Measurements from ENCODE around the gene ARNT2.
A peak's percentile ranks its signal among the peaks of the same experiment; 100 is the strongest.

ARNT2 gene

DNA sequence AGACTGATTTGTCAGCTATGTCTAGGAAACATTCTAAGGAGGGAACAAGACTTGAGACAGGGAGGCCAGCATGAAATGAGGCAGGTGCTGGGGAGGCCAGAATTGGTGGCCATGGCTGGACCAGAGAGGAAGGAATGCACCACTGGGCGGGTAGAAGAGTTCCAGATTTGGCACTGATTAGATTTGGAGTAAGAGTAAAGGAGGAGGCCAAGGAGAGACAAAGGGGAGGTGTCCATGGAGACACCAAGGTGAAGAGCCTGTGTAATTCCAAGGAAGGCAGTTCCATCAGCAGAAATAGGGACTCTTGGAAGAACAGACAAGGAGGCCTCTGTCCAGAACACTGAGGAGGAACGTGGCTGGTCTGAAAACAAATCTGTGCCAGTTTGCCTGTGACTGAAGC, 1.8 kb downstream of the ARNT2 start:
- DNase-seq (ENCODE audit: low read depth in 2 of 2) = no peak

DNA sequence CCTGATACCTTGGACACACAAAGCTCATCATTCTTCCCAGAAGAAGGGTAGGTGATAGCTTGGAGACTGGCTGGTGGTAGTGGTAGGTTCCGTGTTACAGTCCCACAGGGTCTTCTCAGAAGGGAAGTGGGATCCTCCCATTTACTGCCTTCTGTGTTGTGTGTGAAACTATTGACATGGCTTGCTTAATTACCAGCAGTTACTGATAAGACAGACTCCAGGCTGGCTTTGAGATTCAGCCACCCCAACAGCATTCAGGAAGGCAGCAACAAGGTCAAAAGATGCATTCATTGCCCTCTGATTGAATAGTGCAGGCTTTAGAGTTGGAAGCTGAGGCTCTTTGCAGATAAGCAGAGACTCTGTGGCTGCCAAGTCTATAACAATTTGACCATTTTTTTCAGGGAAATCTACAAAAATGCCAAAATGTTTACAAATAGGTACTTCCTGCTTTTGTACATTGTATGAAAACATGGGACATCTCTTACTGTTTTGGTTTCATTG, 7.7 kb downstream of the ARNT2 start:
- no peak for DNase-seq (ENCODE audit: low read depth in 2 of 2)

DNA sequence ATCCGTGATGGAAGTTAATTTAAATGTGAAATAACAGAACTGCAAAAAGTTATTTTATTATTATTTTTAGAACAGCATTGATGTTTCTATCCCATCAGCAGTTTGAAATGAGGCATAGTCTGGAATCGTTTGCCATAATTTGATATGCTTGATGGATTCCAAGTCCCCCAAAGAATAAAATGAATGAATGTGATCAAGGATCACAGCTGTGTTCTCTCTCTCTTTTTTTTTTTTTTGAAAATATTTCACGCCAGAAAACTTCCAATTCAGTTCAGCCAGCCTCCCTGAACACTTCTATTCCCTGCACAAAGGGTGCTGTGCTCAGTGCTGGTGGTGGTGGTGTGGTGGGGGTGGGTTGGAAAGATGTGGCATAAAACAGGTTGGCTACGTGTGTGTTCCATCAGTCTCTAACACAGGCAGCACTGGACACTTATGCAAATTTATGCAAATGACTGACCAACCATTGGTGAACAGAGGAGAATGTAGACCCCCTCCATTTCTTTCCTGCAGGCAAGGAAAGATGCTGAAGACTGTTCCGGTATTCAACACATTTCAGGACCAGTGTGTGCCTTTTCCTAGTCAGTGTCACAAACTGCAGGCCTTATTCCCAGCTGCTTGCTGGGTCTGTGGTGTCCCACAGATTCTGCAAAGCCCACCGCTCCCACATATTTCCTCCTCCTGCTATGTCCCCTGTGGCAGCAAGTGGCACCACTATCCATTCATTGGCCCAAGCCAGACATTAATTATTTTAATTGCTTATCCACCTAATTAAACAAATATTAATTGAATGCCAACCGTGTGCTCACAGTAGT, 10.6 kb downstream of the ARNT2 start:
- no peak for DNase-seq (ENCODE audit: low read depth in 2 of 2)

DNA sequence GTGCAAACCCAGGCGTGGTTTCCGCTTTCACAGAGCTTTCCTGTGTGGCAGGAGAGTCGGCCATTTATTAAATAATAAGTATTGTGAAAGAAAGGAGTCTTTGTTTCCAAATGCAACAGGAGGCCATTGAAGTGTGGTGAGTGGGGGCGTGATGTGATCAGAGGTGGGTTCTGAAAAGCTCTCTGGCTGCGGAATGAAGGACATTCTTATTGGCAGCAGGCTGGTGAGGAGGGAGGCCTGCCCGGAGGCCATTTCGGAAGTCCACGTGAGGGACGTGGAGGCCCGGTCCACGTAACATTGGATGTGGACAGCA, 11.1 kb downstream of the ARNT2 start:
- no peak for DNase-seq (ENCODE audit: low read depth in 2 of 2)

GRCh38 chr15:80416702-80417101, 12.5 kb downstream of the ARNT2 start:
- DNase-seq (ENCODE audit: low read depth in 2 of 2) = no peak

- no peak for DNase-seq (ENCODE audit: low read depth in 2 of 2)
Observed at GRCh38 chr15:80418892-80419537, 14.8 kb downstream of the ARNT2 start.

GRCh38 chr15:80419546-80419945, 15.4 kb downstream of the ARNT2 start:
- DNase-seq (ENCODE audit: low read depth in 2 of 2) = no peak

GRCh38 chr15:80420658-80421057, 16.5 kb downstream of the ARNT2 start:
- DNase-seq (ENCODE audit: low read depth in 2 of 2) = no peak

- no peak for DNase-seq (ENCODE audit: low read depth in 2 of 2)
Observed at GRCh38 chr15:80423215-80423614, 19.0 kb downstream of the ARNT2 start.

DNA sequence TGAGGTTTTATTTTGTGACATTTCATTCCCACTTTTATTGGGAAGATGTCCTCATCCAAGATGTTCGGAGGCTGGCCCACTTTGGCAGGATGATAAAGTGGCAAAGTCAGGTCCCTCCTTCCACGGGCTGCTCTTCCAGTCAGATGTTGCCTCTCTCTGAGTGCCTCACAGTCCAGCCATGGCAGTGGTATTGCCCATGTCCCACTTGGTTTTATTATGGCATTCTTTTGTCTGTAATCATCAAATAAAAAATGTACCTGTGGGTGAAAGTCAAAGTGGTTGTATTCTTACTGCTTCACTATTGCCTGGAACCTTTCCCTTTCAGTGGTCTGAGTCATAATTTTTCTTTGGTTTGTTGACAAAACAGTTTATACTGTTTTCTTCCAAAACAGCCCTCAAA, 20.2 kb downstream of the ARNT2 start:
- DNase-seq (ENCODE audit: low read depth in 2 of 2) = no peak

- no peak for DNase-seq (ENCODE audit: low read depth in 2 of 2)
Observed at GRCh38 chr15:80426316-80426715, 22.1 kb downstream of the ARNT2 start.

GRCh38 chr15:80429964-80430363, 25.8 kb downstream of the ARNT2 start:
- no peak for DNase-seq (ENCODE audit: low read depth in 2 of 2)

- DNase-seq (ENCODE audit: low read depth in 2 of 2) = no peak
Observed at GRCh38 chr15:80431635-80432344, 27.6 kb downstream of the ARNT2 start.

DNA sequence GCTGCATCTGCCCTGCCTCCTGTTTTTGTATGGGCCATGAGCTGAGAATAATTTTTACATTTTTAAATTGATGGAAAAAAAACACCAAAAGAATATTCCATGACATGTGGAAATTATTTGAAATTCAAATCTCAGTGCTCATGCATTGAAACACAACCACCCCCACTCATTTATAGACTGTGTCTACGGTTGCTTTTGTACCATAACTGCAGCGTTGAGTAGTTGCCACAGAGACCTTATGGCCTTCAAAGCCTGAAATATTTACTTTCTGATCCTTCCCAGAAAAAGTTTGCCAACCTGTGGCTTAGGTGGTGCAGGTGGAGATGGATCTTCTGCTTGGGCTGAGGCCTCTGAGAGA, 28.1 kb downstream of the ARNT2 start:
- DNase-seq (ENCODE audit: low read depth in 2 of 2) = no peak

DNA sequence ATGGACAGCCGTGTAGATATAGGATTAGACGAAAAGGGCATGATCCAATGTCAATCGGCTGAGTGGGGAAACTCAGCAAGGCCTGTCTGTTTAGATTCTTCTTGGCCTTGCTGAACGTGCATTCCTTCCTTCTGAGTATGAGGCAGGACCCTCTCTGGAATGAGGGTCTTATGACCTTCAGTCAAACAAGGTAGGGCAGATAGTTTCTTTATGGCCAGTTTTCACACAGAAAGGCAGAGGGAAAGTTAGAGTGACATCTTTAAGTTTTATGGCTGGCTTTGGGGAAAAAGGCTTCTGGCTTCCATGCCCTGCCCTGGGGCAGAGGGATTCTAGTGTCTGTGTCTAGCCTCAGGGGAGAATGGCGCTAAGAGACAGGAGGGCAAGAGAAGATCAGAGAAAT, 29.7 kb downstream of the ARNT2 start:
- no peak for DNase-seq (ENCODE audit: low read depth in 2 of 2)

GRCh38 chr15:80434926-80435720, 30.9 kb downstream of the ARNT2 start:
- no peak for DNase-seq (ENCODE audit: low read depth in 2 of 2)

DNA sequence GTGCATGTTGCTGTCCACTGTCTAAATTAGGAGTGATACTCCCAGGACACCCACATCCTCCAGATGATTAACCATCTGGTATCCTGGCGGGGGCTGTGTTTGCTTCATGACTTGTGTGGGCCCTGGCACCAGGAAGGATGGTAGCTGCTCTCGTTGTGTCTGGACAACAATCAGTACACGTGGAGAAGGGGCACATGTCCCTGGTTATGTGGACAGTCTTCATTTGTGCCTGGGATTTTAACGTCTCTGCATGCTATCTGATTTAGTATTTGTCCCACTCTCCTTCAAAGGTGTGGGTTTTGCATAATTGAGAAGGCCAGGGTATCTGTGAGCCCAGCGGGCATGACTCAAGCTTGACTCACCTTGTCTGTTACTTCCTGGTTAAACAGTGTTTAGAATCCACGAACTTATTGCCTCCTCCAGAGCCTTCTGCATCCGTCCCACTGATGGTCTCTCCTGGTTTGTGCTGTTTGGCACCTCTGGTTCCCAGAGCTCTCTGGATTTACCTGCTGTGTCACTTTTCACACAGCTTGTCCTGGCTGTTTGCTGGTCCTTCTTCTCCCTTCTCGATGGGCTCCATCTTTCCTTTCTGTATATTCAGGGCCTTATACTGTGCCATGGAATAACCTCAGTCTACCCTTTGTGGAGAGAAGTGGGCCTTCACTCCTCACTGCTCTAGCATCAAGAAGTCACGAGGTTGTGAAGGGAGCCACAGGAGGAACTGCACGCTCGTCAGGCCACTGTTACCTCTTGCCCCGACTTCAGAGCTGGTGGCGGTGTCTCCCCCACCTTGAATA, 32.5 kb downstream of the ARNT2 start:
- DNase-seq (ENCODE audit: low read depth in 2 of 2) = peak in 1 of 2 donors; percentile 7

DNA sequence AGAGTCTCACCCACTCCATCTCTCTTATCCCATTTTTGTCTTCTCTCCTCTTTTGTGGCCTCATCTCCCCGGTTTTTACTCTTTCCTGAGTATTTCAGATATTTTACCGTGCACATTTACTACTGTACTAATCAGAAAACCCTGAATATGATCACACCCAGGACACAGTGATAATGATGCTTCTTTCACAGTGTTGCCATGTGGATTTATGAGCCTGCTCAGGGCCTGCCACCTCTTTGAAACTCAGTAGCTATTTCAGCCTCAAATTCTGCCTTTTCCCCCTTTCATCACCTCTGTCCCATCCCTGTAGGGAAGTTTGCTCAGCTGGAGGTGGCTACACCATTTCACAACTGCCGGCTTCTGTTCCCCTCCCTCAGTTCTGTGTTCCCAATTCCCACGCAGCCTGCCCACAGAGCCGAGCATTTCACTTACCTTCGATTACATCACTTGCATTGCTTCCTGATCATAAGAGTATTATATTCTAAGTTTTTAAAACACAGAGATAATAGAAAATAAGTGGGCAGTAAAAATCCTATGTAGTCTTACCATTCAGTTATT, 33.2 kb downstream of the ARNT2 start:
- no peak for DNase-seq (ENCODE audit: low read depth in 2 of 2)

DNA sequence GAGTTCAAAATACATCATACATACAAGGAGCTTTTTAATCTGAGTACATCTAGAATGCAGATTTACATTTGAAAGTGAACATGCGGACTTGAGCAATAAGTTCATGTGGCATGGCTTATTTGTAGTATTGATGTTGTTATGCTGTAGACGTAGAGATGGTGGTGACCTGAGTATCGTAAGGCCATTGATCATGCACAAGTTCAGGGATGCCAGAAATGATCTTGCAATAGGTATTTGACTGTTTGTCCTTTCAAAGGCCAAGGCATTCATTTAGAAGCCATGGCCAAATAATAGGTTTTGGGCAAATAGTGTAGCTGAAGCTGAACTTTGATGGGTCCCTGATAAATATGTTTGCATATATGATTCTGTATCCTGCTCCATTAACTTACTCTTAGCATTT, 35.0 kb downstream of the ARNT2 start:
- no peak for DNase-seq (ENCODE audit: low read depth in 2 of 2)

DNA sequence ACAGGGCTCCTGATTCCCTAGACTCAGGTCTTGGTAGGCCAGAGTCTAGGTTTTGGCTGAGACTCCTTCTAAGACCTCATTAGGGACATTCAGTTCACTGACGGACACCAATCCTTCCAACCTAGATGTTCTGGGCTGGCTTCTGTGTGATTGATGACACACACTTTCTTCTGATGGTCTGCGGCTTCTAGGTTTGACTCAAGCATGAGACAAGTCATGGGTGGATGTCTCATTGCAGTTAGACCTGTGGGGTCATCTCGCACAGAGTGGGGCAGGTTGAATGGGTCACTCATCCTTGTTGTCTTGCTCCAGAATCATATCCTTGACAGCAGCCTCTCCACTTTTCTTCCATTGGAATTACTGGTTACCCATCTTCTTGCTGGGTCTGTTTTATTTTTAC, 35.8 kb downstream of the ARNT2 start:
- no peak for DNase-seq (ENCODE audit: low read depth in 2 of 2)

GRCh38 chr15:80441041-80441440, 36.9 kb downstream of the ARNT2 start:
- no peak for DNase-seq (ENCODE audit: low read depth in 2 of 2)

All from stimulated activated CD8-positive, alpha-beta memory T cell treated with anti-CD3 and anti-CD28 coated beads, Interleukin-15, amount 100 ng/mL, for 48 hours (primary cell).